ENCODE data around the gene PACSIN3. TPM values are rescaled to one million over a fixed set of nuclear protein-coding genes. Genes with fewer than 3 reads are reported as not detected.

Gene PACSIN3
- total RNA-seq, 4 donors from 2014 or later: 28.1 to 80.3 (median 47.1) TPM

DNA sequence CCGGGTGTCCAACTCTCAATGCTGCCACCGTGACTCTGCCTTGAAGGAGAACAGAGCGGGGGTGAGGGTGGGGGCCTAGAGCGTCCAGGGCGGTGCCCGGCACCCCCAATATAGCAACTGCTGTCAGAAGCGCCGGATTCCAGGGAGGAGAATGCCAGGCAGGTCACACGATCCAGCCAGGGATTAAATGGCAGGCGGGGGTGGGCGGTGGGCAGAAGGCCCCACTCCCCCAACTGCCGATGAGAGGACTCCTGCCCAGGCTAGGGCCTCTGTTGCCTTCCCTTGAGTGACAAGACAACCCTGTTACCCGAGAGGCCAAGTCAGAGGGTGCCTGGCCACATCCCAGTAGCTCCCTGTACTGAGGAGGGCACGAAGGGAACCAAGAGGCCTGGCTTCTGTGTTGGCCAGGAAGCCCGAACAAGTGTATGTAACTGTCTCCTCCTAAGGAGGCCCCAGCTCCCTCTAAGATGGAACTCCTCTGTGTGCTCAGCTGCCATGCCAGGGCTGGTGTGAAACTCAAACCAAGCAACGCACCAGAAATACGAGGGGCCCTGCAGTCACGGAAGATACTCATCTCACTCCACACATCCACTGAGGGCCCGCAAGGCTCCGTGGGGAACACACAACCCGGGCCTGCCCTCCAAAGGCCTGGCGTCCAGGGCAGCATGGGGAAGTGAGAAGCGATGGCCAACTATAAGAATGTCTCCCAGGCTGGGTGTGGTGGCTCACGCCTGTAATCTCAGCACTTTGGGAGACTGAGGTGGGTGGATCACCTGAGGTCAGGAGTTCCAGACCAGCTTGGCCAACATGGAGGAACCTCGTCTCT lies 3.0 kb downstream of the PACSIN3 start:
- Histone ChIP-seq H3K4me3 (no peak overlapping the region), H3K9me3 (no peaks in the 10 kb centered on the region), H3K27me3 (no peaks in the 10 kb centered on the region), H3K36me3 (no peaks in the 10 kb centered on the region), H3K4me1 (peaks cover 0 to 21% of the 10 kb centered on the region in 2 donors), H3K27ac (peak overlapping the region in 1 of 2 donors; percentile 26)
- TF ChIP-seq CTCF (IDR thresholded peaks at IDR 0.05): no peak
- TF ChIP-seq POLR2A (IDR thresholded peaks at IDR 0.05): no peak
- intact Hi-C loops (cut with DNase I; ENCODE audit: low total_unique reads): no loop called here
- no peak for DNase-seq

DNA sequence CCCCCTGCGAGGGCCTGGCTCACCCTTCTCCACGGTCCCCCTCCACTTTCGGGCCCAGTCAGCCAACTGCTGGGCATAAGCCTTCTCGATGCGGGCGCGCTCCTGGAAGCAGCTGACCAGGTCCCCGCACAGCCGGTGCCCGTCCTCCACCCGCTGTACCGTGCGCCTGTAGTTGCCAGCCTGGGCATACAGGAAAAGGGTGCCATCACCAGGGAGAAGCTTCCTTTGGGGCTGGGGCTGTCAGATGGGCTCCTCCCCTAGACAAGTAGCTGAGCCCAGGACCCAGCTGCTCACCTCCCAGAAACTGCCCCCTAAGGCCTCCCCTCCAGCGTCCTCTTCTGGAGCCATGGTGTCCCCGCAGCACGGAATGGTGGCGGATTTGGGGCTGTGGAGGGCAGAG lies 3.9 kb downstream of the PACSIN3 start:
- Histone ChIP-seq H3K9me3 (no peaks in the 10 kb centered on the region), H3K36me3 (no peaks in the 10 kb centered on the region), H3K4me1 (peaks cover 3 to 24% of the 10 kb centered on the region in 2 donors), H3K27ac (no peak overlapping the region), H3K4me3 (no peak overlapping the region), H3K27me3 (no peaks in the 10 kb centered on the region)
- intact Hi-C loops (cut with DNase I; ENCODE audit: low total_unique reads): no loop called here
- no peak for DNase-seq
- TF ChIP-seq CTCF (IDR thresholded peaks at IDR 0.05) (no peak), POLR2A (IDR thresholded peaks at IDR 0.05) (no peak)

- peaks cover 3 to 24% of the 10 kb centered on the region in 2 donors for H3K4me1 ChIP-seq
- H3K27ac ChIP-seq: no peak overlapping the region
- no peaks in the 10 kb centered on the region for H3K9me3 ChIP-seq
- H3K36me3 ChIP-seq: no peaks in the 10 kb centered on the region
- intact Hi-C loops (cut with DNase I; ENCODE audit: low total_unique reads): no loop called here
- no peak overlapping the region for H3K4me3 ChIP-seq
- TF ChIP-seq CTCF (IDR thresholded peaks at IDR 0.05) (no peak), POLR2A (IDR thresholded peaks at IDR 0.05) (no peak)
- no peak for DNase-seq
- H3K27me3 ChIP-seq: no peaks in the 10 kb centered on the region
Measured at GRCh38 chr11:47181271-47181670, 5.0 kb downstream of the PACSIN3 start.

- intact Hi-C loops (cut with DNase I; ENCODE audit: low total_unique reads): no loop called here
- H3K4me1 ChIP-seq: peaks cover 3 to 32% of the 10 kb centered on the region in 2 donors
Measured at GRCh38 chr11:47180006-47180787, 6.0 kb downstream of the PACSIN3 start.

More at GRCh38 chr11:47180006-47180787, 6.0 kb downstream of the PACSIN3 start:
- TF ChIP-seq POLR2A (IDR thresholded peaks at IDR 0.05) (no peak), CTCF (IDR thresholded peaks at IDR 0.05) (no peak)
- Histone ChIP-seq H3K9me3 (no peaks in the 10 kb centered on the region), H3K4me3 (no peak overlapping the region), H3K27me3 (no peaks in the 10 kb centered on the region), H3K27ac (no peak overlapping the region), H3K36me3 (no peaks in the 10 kb centered on the region)
- no peak for DNase-seq

All from uterus (tissue), 4 donors.